ENCODE measurements around the gene NTRK3.
"Not testable (repeated sequence)": the region's sequence is repeated elsewhere in the genome, so short reads cannot be mapped to it uniquely, and the experiment has no call there.

The NTRK3 gene

DNA sequence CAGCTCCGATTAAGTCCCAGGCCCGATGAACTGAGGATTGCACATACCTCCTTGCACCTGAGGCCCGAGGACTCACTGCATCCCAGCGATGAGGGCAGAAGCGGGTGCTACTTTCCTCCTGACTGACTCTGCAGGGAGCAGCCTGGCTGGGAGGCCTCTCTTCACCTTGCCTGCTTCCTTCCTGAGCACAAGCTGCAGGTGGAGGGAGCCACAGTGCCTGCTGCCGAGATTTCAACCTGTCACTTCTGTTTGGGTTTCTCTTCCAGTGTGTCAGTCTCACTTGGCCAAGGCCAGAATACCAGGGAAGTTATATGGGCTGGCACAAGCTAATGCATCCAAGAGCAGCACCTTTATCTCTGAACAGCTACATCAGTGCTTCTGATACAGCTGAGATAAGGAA, 185.4 kb downstream of the NTRK3 start:
- DNase-seq: no peak

GRCh38 chr15:88069561-88069960, 187.0 kb downstream of the NTRK3 start:
- no peak for DNase-seq

DNA sequence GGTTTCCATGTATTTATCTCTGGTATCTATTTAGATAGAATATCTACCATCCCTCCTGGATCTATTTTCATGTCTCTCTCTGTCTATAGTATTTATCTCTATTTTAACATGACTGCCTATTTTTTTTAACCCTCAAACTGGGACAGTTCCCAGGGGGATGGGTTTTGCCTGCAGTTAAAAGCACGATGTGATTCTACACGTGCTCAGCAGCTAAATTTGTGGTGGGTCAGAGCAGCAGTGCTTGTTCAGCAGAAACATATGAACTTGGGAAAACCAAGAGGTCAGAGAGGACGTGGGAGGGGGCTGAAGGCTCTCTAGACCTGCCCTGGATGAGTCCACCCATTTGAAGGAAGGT, 189.2 kb downstream of the NTRK3 start:
- no peak for DNase-seq

DNA sequence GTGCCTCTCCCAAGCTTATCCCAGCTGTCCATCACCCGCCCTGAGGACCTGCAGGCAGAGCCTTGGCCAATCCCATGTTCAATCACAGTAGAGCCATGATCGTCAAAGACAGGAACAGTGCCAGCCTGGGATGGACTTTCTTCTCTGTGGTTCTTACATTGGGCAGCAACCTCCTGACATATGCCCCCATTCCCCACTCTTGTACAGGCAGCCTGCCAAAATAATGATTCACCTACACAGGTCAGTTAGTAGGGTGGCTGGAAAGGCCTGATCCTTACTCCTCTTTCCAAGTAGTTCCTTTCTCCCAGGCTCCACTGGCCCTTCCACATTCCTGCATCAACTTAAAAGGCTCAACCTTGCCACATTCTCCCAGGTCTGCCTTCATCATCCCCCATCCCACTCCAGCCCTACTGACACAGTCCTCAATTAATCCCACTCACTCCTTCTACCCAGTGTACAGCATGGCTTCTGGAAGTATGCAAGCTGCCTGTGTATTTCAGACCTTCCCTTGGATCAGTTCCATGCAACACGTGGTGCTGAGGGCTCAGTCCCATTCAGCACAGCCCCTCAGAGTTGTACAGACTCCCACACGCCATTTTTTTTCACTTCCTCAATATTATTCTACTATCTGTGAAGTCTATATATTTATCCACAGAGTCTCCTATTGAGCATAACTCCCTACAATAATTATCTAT, 189.8 kb downstream of the NTRK3 start:
- no peak for DNase-seq

- DNase-seq: no peak
Measured at GRCh38 chr15:88061452-88061851, 195.1 kb downstream of the NTRK3 start.

DNA sequence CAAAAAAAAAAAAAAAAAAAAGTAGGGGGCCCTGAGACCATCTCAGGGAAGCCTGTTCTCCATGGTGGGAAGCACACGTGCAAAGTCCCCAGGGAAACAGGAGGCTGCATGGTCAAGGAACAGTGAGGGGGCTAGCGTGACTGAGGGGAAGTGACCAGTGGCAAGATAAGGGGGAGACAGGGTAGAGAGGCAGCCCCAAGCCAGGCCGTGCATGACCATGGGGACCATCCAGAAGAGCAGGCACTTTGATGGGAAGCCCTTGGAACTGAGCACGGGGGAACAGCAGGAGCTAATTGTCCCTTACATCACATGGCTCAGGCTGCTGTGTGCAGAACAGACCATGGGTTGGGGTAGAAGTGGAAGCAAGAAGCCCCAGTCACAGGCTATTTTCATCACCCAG, 196.2 kb downstream of the NTRK3 start:
- DNase-seq: no peak

- DNase-seq: no peak
Measured at GRCh38 chr15:88057836-88058235, 198.7 kb downstream of the NTRK3 start.

GRCh38 chr15:88049506-88049905, 207.0 kb downstream of the NTRK3 start:
- DNase-seq: no peak

DNA sequence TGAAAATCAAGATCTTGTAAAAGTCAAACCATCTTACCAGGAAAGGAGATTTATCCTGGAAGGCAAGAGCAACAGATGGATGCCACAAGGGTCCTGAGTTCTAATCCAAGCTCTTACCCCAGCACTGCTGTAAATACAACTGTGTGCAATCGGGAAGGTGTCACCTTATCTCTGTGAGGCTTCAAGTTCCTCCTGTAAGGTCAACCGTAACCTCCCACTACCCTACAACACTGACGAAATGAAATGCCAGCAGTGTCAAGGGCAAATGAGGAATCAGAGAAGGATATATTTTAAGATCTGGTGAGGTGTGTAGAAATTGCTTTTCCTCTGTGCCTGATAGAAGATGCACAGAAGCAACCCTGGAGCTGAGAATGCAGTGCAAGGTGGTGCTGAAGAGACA, 207.8 kb downstream of the NTRK3 start:
- no peak for DNase-seq

DNA sequence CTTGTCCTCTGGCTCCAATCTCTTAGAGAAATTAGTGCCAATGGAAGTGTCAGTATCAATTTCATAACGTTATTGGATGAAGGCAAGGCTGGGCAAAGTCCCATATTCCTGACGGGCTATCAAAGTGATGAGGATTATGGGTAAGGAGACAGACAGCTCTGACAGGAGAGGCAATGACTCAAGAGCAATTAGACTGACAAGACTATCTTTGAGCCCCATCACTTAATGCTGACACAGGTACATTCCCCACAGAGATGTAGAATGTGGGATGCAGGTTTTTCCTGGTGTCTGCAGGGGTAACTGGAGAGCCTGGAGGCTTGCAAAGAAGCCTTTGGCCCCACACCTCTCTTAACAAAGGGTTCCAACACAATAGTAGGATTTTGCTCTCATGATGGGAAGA, 208.3 kb downstream of the NTRK3 start:
- DNase-seq: no peak

DNA sequence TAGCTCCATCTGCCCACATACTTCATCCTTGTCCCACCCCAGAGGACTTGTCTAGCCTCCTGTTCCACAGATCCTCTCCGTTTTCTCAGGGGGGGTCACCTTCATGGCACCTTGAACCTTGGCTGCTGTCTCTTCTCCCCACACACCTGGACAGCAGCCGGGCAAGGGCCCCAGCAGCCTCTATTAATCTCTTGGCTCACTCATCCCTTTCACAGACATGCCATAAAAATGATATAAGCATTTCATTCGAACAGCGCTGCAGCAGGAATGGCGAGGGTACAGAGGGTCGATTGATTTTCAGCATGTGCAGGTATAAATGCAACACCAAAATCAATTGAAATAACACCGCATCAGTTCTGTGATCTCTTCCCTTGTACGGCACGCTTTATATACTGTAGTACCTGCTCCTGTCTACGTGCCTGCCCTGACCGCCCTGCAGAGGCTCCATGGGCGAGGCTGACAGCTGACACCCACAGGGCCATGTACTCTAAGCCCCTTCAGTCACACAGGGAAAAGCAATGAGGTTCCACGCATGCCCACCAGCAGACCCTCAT, 209.9 kb downstream of the NTRK3 start:
- DNase-seq: no peak

- no peak for DNase-seq
Measured at GRCh38 chr15:88043396-88043795, 213.1 kb downstream of the NTRK3 start.

- DNase-seq: no peak
Measured at GRCh38 chr15:88042047-88042446, 214.5 kb downstream of the NTRK3 start.

DNA sequence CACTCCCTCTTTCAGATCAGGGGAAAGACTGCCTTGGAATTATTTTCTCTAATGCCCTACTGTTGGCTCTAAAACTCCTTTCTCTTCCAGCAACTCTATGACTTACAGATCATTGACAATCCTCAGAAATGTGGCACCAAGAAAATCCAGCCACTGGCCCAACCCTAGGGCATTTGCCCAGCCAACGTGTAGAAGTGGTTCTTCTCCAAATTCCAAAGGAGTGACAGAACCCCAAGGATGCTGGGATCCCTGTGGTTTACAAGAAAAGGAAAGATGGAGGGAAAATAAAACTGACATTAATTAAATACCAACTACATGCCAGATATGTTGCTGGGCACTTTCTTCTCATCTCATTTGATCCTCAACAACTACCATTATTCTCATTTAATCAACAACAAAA, 216.0 kb downstream of the NTRK3 start:
- no peak for DNase-seq

DNA sequence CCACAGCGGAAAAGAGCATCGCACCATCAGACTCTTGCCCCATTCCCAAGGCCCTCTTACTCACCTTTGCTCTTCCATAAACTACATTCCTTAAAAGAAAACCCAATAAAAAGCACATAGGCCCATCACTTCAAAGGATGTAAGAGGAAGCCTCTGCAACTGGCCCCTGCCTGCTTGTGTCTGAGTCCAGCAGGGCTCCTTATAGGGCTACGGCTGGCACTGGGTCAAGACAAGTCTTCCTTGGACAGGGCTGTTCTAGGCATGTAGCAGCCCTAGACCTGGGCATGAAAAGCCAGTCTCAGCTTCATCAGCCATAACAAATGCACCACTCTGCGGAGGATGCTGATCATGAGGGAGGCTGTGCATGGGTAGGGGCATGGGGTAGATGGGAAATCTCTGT, 218.3 kb downstream of the NTRK3 start:
- no peak for DNase-seq

GRCh38 chr15:88036154-88036839, 220.2 kb downstream of the NTRK3 start:
- no peak for DNase-seq

DNA sequence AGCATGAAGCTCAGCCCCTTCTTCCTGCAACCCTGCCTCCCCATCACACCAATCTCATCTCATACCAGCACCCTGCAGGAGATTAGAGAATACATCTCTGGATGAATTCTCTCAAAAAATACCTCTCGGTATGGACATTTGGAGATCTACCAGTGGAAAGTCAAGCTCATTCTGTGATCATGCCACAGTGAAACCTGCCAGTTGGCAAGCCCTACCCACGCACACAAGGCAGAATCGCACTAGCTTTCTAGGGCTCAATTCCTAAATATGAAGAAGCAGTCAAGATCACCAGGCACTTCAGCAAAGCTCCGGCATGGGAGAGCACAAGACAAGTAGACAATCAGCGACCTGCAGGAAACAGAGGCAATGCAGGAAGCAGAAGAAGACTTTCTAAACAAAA, 221.2 kb downstream of the NTRK3 start:
- DNase-seq: no peak

- not testable (repeated sequence) for DNase-seq
Measured at GRCh38 chr15:88033421-88033820, 223.1 kb downstream of the NTRK3 start.

DNA sequence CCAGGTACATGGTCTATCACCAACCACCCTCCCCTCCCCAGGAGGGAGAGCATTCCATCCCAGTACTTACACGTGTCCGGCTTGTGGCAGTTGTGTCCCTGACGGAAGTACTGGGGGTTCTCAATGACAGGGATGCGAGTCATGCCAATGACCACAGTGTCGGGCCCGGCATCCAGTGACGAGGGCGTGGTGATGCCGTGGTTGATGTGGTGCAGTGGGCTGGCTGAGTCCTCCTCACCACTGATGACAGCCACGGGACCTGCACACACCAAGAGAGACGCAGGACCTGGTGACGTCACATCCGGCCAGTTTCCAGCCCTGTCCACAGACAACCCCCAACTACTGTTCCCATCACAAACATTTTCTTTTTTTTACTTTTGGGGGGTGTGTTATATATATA, 223.8 kb downstream of the NTRK3 start:
- no peak for DNase-seq

DNA sequence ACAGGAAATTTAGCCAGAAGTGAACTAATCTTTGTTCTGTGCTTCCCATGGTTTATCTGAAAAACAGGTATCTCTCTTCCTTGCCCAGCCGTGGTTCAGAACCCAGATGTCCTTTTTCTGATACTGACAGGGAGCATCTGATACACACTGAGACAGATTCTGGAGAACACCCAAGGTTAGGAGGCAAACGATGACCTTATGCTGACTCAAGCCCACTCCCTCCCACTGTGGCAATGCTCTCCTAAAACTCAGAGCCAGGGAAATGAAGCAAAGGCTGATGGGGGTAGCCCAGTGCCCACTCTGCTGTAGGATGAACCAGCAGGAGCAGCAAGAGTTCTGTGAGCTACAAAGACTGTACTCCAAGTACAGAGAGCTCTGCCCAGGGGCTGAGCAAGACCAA, 225.1 kb downstream of the NTRK3 start:
- no peak for DNase-seq

DNA sequence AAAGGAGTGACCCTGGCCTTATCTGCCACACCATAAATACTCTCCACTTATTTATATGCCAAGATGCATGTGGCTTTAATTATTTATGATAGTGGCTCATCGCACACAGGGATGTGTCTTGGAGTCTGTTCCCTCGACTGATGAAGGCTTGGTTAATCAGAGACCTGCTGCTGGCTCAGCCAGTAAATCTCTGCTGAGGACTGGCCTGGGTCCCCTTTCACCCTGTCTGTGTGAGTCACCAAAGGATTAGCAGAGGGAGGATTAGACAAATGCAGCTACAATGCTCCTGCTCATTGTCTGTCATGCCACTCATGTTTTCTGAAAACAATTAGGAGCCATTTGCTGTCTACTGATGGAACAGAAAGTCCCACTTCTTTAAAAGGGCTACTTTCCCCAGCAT, 226.8 kb downstream of the NTRK3 start:
- DNase-seq: no peak

- no peak for DNase-seq
Measured at GRCh38 chr15:88028024-88028423, 228.5 kb downstream of the NTRK3 start.

- DNase-seq: no peak
Measured at GRCh38 chr15:88023914-88024313, 232.6 kb downstream of the NTRK3 start.

- DNase-seq: no peak
Measured at GRCh38 chr15:88022716-88023115, 233.8 kb downstream of the NTRK3 start.

DNA sequence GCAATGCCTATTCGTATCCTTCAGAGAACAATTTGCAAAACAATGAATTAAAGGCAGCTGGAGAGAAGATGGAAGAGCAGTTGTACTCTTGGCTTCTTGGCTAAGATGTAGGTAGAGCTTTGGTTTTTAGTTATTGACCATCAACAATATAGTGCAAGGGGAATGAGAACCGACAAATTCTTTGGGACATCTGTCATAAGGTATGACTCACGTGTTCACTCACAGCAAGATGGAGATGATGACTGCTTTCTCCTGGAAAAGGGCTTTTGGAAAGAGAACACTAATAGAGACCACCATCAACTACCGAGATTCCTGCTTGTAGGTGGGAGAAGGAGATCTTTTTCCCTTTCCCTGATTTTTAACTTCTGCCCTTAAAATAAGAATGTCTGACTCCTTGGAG, 234.9 kb downstream of the NTRK3 start:
- DNase-seq: no peak
